GM21381 (cell line): ENCODE measurements around the gene LYPD4.

Experiments used
- ATAC-seq: cut with Tn5 transposase; IDR thresholded peaks from one replicate; pipeline ENCODE4 v1.9.1; 2021; ENCODE audit warnings: mild to moderate bottlenecking, moderate library complexity; ENCODE audit not compliant: unreplicated experiment

The LYPD4 gene

DNA sequence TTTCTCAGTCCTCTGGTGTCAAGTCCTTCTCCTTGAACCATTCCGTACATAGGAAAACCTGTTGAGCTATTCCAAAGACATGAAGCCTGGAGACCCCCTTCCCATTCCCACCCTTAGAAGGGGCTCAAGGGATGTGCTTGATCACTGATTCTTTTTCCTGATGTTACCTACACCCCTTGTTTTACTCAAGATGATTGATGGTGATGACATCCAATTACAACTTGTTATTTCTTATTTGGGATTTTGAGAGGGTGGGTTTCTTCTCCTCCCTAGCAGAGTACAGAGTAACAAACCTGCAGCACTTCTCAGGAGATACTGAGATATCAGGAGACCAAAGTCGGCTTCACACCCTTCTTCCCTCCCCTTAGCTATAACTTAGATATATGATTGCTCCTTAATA lies 8.9 kb upstream of the LYPD4 start:
- ATAC-seq: no peak

DNA sequence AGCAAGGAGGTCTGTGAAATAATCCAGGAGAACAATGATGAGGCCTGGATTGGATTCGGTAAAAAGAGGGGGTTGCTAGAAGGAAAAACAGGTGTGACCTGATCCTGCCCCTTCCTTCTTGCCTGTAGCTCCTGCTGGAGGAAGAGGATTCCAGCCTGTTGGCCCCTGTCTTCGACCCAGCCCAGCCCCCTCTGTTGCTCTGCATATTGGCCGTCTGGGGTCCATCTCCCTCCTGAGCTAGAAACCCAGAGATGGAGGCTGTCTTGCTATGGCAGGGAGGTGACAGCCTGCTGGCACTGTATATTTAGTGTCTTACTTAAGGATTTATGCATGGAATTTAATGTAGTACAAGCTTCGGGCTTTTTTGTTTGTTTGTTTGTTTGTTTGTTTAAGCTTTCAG lies 7.0 kb upstream of the LYPD4 start:
- no peak for ATAC-seq

DNA sequence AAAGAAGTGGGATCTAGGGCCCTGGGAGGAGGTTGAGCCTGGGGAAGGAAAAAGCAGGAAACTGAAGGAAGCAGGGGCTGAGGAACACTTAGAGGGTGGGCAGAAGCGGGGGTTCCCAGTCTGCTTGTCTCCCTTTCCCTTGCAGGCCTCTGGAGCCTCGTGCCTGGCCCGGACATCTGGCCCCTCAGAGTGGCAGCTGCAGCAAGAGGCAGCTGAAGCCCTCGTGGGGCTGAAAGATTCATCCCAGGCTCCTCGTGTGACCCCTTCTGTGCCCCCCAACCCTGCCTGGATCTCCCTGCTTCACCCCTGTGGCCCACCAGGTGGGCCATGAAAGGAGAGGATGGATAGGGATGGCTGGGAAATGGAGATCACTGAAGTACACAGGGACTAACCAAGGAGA lies 5.9 kb upstream of the LYPD4 start:
- no peak for ATAC-seq

GRCh38 chr19:41849067-41849466 lies 4.6 kb upstream of the LYPD4 start:
- no peak for ATAC-seq

GRCh38 chr19:41848666-41849065 lies 4.2 kb upstream of the LYPD4 start:
- no peak for ATAC-seq

DNA sequence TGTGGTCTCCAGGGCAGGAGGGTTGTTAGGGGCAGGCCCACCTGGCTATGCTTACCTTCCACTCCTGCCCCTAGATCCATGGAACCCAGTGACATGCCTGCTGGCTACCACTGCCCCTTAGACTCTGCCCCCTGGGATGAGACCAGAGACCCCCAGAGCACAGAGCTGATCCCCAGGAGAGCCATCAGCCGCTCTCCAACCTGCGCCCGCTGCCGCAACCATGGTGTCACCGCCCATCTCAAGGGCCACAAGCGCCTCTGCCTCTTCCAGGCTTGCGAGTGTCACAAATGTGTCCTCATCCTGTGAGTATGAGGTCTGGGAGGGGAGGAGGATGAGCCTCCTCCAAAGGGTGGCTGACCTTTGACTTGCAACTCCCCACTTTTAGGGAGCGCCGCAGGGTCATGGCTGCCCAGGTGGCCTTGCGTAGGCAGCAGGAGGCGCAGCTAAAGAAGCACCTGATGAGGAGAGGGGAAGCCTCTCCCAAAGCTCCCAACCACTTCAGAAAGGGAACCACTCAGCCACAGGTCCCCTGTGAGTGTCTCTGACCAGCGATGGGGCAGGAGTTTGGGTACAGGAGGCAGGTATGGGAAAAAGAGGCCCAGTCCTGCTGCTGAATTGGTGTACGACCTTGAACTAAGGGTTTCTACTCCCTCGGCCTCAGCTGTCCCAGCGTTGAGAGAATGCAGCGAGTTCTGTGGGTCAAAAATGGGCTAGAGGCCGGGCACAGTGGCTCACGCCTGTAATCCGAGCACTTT lies 3.0 kb upstream of the LYPD4 start:
- ATAC-seq: no peak

GRCh38 chr19:41845051-41845590 lies 638 bp upstream of the LYPD4 start:
- no peak for ATAC-seq

GRCh38 chr19:41845001-41845050 lies 343 bp upstream of the LYPD4 start, which contains the start of gene DMRTC2:
Gene DMRTC2 (plus strand): TSS chr19:41845042. CDS start chr19:41847429, 2,387 bp downstream.
- no peak for ATAC-seq

DNA sequence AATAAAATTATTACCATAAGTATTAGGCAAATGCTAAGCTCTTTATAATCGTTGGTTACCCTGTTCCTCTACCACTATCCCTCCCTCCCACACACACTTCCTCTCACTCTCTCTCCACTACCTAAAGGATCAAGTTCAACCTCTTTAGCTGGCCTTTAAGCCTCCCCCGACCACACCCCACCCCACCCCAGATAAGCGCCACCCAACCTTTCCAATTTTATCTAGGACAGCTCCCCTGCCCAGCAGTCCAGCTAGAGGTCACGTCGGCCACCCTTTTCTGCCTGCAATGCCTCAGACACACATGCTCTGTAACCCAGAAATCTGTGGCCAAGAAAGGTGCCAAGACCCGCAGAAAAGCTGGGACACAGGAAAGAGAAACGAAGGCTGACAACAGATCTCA lies 1.1 kb downstream of the LYPD4 start:
- no peak for ATAC-seq

GRCh38 chr19:41839211-41839610 lies 5.3 kb downstream of the LYPD4 start:
- no peak for ATAC-seq

DNA sequence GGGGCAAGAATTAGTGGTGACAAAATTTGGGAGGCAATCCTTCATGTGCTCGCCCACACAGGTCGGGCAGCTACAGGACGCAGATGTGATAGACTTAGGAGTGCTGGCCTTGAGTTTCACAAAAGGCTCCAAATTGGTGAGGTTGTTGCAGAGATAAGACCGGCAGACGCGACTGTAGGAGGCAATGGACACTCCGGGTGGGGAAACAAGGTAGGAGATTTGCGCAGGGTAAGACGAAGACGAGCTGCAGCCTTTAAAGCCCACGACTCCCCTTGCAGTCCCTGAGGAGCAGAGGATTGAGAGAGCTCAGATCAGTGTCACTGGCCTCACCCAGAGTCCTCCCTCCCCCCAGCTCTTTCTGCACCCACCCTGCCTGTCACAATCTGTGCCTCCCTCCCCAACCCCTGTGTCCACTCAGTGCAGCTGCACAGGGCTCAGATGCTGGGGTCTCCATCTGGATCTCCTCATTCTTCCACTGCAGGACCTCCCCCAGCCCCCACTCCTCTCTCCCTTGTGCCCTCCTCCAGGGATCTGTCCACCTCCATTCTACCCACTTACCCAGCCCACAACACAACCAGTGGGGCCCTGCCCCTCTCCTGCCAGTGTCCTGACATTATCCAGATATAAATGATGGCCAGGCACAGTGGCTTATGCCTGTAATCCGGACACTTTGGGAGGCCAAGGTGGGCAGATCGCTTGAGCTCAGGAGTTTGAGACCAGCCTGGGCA lies 6.3 kb downstream of the LYPD4 start:
- ATAC-seq: no peak

DNA sequence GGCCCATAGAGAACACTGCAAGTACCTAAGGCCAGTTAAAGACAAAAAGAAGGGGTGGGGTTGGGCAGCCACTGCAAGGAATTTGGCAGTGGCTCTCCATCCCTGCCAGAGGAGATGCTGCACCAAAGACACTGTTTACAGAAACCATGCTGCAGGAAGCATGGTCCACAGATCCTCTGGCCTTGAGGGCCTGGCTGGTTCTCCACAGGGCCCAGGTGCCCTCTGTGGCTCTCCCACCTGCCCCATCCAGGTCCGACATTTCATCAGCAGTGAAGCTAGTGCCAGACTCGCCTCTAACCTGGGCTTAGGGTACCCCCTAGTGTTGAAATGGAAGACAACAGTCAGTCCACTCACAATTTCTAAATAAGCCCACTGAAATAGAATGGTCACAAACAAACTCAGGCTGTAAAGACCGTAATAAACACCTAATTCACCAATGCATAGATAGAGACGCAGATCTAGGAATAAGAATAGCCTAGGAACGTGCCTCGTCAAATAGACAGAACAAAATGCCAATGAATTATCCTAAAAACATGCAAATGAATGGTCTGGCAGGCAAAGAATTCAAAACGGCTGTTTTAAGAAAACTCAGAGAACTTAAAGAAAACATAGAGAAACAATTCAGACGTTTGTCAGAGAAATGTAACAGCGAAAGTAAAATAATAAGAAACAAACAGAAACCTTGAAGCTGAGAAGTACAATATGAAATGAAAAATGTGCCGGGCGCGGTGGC lies 23.3 kb downstream of the LYPD4 start:
- no peak for ATAC-seq

DNA sequence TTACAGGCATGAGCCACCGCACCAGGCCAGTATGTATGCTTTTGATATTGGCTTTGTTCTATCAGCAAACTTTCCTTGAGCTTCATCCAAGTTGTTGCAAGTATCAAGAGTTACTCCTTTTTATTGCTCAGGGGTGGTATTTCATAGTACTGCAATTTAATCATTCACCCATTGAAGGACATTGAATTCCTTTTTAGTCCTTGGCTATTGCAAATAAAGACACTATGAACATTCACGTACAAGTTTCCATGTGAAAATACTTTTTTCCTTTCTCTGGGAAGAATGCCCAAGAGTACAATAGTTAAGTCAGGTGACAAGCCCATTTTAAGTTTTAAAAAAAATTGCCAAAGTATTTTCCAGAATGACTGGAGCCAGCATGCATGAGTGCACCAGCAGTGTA lies 27.7 kb downstream of the LYPD4 start:
- no peak for ATAC-seq

DNA sequence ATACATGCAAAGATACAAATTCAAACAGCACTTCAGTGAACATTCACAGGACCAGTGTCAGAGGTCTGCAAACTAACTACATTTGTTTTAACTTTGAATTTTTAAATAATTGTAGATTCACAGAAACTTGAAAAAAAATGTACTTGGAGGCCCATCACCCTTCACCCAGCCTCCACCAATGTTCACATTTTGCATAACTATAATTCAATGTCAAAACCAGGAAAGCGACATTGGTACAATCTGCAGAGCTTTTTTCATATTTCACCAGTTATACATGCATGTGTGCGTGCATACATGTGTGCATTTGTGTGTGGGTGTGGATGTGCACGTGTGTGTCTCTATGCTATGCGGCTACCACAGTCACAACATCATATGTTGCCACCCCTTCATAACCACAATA lies 29.2 kb downstream of the LYPD4 start:
- no peak for ATAC-seq

GRCh38 chr19:41813911-41814310 lies 30.6 kb downstream of the LYPD4 start:
- no peak for ATAC-seq

DNA sequence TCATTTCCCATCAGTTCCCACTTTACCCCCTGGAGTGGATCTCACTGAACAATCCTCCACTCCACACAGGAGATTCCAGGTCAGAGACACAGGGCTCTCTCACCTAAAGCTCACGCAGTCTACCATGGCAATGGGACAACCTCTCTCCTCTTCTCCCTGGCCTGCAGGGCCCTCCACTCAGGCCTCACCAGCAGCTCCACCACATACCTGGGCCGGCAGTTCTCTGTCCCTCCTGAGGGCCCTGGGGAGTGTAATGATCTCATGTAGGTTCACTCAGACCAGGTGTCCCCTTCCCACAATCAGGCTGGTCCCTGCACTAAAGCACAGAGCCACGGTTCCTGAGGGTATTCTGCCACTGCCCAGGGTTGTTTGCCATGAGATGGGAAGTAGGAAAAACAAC lies 32.5 kb downstream of the LYPD4 start:
- ATAC-seq: no peak

- no peak for ATAC-seq
Observed at GRCh38 chr19:41811036-41811435, 33.4 kb downstream of the LYPD4 start.

GRCh38 chr19:41810301-41810700 lies 34.2 kb downstream of the LYPD4 start:
- no peak for ATAC-seq

GRCh38 chr19:41808663-41809566 lies 35.6 kb downstream of the LYPD4 start:
- no peak for ATAC-seq

GRCh38 chr19:41807176-41807575 lies 37.3 kb downstream of the LYPD4 start:
- no peak for ATAC-seq

DNA sequence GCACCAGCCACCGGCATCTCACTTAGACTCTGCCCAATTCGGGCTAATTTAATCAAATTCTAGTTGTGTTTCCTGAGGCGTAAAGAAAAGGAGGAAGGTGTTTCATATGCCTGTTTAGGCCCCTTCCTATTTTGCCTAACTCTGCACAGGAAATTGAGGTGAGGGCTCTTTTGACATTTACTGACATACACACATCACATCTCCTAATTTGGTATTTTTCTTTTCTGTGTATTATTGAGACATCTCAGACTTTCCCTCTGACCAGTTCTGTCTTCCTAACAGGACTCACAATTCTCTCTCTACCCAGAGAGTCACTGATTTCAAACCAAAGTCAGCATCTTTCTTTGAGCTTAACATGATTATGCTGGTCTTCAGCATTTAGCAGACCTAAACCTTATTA lies 40.1 kb downstream of the LYPD4 start:
- ATAC-seq: no peak
